BE2C (cell line): ENCODE data around the gene PALMD.

Source experiments
- DNase-seq: peaks from one replicate; pipeline ENCODE4 v3.0.0-alpha.2; 2020
- H3K27me3 ChIP-seq: fragments of 250-450 bp; sonication (Bioruptor Pico); 2 replicates; pipeline ENCODE4 v1.5.1; 2020; ENCODE audit warnings: mild to moderate bottlenecking
- H3K36me3 ChIP-seq: fragments of 250-450 bp; sonication (Bioruptor Pico); 2 replicates; pipeline ENCODE4 v1.5.1; 2020; ENCODE audit warnings: mild to moderate bottlenecking
- H3K4me1 ChIP-seq: fragments of 250-450 bp; sonication (Bioruptor Pico); 2 replicates; pipeline ENCODE4 v1.5.1; 2020
- H3K4me3 ChIP-seq: 2 replicates; pipeline ENCODE4 v1.5.1; 2011; ENCODE audit warnings: low read depth, low read length
- H3K9me3 ChIP-seq: fragments of 250-450 bp; sonication (Bioruptor Pico); 2 replicates; pipeline ENCODE4 v1.5.1; 2020
- CTCF ChIP-seq: IDR thresholded peaks from 2 replicates; pipeline ENCODE4 v1.5.1; 2012; ENCODE audit warnings: mild to moderate bottlenecking, low read depth, low read length

The PALMD gene

GRCh38 chr1:99681583-99681982, 35.7 kb downstream of the PALMD start:
- H3K4me3 ChIP-seq = no peak overlapping the region
- peaks cover 18% of the 10 kb centered on the region for H3K4me1 ChIP-seq
- peak; percentile 59 for TF ChIP-seq CTCF
- peak; percentile 70 for DNase-seq
- no peaks in the 10 kb centered on the region for H3K27me3 ChIP-seq
- H3K36me3 ChIP-seq = no peaks in the 10 kb centered on the region
- no peaks in the 10 kb centered on the region for H3K9me3 ChIP-seq

- H3K4me1 ChIP-seq = peaks cover 18% of the 10 kb centered on the region
- H3K4me3 ChIP-seq = no peak overlapping the region
- no peaks in the 10 kb centered on the region for H3K27me3 ChIP-seq
- H3K9me3 ChIP-seq = no peaks in the 10 kb centered on the region
- H3K36me3 ChIP-seq = no peaks in the 10 kb centered on the region
- no peak for TF ChIP-seq CTCF
- DNase-seq = no peak
Observed at GRCh38 chr1:99682291-99682751, 36.4 kb downstream of the PALMD start.

GRCh38 chr1:99685516-99686180, 39.7 kb downstream of the PALMD start:
- Histone ChIP-seq H3K9me3 (no peaks in the 10 kb centered on the region), H3K27me3 (no peaks in the 10 kb centered on the region), H3K36me3 (peaks cover 4% of the 10 kb centered on the region; the same call in 1 of the 2 replicates), H3K4me3 (no peak overlapping the region), H3K4me1 (peaks cover 7% of the 10 kb centered on the region)
- TF ChIP-seq CTCF = peak; percentile 85
- DNase-seq = peak; percentile 87

- no peak for TF ChIP-seq CTCF
- no peak for DNase-seq
- Histone ChIP-seq H3K4me3 (no peak overlapping the region), H3K36me3 (peaks cover 4% of the 10 kb centered on the region; the same call in 1 of the 2 replicates), H3K4me1 (peaks cover 2% of the 10 kb centered on the region; the same call in 1 of the 2 replicates), H3K9me3 (no peaks in the 10 kb centered on the region), H3K27me3 (no peaks in the 10 kb centered on the region)
Observed at GRCh38 chr1:99691175-99691574, 45.3 kb downstream of the PALMD start.

- no peak overlapping the region for H3K4me3 ChIP-seq
- DNase-seq = no peak
- H3K27me3 ChIP-seq = no peaks in the 10 kb centered on the region
- no peaks in the 10 kb centered on the region for H3K4me1 ChIP-seq
- H3K9me3 ChIP-seq = no peaks in the 10 kb centered on the region
- H3K36me3 ChIP-seq = no peaks in the 10 kb centered on the region
- TF ChIP-seq CTCF = no peak
Observed at GRCh38 chr1:99696616-99697015, 50.7 kb downstream of the PALMD start.

- DNase-seq = no peak
- no peaks in the 10 kb centered on the region for H3K9me3 ChIP-seq
- no peaks in the 10 kb centered on the region for H3K4me1 ChIP-seq
- no peak for TF ChIP-seq CTCF
- H3K4me3 ChIP-seq = no peak overlapping the region
- H3K36me3 ChIP-seq = no peaks in the 10 kb centered on the region
- no peaks in the 10 kb centered on the region for H3K27me3 ChIP-seq
Observed at GRCh38 chr1:99697580-99697979, 51.7 kb downstream of the PALMD start.
